GM12801 (cell line): Measurements from ENCODE around the gene SUN2.

Experiments used
- CTCF ChIP-seq: IDR thresholded peaks from one replicate; pipeline ENCODE4 v1.5.1; 2011; ENCODE audit warnings: control low read depth; ENCODE audit not compliant: insufficient read length; ENCODE audit errors: extremely low read depth

SUN2 gene

DNA sequence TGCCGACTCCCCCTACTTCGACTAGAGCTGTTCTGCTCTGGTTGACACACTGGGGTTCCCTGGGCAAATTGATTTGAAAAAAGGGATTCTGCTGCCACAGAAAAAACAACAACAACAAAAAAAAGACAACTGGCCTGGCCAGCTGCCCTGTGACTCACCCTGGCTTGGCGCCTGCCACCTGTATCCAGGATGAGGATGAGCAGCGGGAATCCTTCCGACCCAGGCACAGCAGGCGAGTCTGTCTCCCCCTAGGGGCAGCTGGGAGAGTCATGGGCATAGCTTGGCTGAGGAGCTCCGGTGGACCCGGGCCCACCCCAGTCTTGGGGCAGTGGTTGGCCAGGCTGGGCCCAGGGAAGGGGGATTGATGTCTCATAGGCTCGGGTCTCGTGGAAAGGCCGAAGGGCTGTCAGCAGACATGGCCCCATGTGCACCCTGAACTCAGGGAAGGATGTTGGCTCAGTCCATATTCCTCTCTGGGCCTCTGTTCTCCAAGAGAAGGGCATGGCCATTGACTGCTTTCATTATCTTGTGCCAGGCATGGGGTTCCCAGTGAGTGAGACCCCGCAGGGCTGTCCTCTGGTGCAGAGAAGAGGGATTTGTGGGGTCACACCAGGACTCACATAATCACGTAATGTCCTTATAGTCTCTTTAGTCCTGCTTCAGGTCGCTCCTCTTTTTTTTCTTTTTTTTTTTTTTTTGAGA is 10.4 kb upstream of the SUN2 start:
- TF ChIP-seq CTCF, result no peak

- no peak for TF ChIP-seq CTCF
These were observed 6.8 kb upstream of the SUN2 start for GRCh38 chr22:38762551-38762983.

DNA sequence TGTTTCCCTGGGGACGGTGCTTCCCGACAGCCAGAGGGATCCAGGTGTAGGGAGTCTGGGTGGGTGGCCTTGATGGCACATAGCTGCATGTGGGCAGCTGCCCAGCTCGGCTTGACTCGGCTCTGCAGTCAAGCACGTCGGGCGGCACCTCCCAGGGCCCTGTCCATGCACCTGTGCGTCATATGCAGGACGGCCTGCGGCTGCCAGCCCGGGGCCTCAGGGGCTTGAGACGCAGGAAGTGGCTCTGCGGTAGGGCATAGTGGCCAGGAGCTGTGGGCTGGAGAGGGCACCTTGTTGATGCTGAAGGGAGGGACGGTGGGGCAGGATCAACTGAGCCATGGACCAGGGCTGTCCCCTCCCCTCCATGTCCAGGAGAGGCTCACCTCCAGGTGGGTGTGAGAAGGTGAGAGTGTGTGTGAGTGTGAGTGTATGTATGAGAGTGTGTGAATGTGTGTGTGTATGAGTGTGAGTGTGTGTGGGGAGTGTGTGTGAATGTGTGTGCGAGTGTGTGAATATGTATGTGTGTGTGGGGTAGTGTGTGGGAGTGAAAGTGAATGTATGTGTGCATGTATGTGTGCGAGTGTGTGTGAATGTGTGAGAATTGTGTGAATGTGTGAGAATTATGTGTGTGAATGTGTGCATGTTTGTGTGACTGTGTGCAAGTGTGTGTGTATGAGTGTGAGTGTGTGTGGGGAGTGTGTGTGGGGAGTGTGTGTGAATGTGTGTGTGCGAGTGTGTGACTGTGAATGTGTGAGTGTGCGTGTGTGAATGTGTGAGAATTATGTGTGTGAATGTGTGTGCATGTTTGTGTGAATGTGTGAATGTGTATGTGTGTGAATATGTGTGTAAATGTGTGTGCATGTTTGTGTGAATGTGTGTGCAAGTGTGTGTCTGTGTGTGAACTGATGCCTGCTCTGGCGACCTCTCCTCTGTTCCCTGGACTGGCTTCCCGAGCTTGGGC is 5.7 kb upstream of the SUN2 start:
- no peak for TF ChIP-seq CTCF

DNA sequence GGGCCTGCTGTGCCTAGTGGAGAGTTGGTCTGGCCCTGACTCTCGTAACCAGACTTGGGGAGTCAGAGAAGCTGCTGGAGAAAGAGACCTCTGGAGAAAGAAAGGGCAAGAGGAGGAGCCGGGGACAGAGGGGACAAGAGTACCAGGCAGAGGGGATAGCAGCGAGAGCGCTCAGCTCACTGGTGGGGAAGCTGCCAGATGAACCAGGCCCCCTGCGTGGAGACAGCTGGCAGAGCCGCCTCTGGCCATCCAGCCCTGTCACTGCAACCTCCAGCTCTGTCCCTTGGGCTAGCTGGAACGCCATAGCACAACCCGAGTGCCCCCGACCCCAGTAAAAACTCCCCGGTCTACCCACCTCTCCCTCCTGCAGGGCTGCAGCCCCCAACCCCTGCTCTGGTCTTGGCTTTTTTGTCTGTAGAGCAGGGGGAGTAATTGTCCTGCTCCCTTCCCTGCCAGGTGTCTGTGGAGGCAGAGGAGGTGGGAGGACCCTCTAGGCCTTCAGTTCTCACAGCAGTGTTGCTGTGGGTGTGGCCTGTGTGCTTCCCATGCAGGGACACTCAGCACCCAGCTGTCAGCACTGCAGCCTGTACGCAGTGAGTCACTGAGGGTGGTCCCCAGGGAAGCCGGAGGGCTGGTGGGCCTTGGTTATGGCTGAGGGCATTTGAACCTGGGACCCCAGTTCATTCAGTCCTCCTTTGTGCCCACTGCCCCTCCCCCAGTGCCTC is 4.8 kb upstream of the SUN2 start:
- no peak for TF ChIP-seq CTCF

DNA sequence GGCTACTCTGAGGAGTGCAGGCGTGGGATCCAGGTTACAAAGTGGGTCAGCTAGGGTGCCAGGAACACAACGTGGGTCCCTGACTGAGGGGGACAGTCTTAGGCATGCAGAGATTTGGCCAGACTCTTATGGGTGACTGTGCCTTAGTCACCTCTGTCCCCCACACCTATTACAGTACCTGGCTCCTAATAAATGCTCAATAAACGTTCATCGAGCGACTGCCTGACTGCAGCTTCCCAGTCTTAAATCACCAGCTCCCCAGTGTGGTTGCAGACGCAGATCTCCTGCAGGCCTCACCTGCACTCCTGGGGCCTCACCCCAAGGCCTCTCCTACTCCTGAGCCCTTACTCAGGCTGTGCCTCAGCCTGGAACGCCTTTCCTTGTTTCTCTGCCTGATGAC is 3.2 kb upstream of the SUN2 start:
- no peak for TF ChIP-seq CTCF

- TF ChIP-seq CTCF, result no peak
These were observed 2.6 kb upstream of the SUN2 start for GRCh38 chr22:38758276-38758945.

DNA sequence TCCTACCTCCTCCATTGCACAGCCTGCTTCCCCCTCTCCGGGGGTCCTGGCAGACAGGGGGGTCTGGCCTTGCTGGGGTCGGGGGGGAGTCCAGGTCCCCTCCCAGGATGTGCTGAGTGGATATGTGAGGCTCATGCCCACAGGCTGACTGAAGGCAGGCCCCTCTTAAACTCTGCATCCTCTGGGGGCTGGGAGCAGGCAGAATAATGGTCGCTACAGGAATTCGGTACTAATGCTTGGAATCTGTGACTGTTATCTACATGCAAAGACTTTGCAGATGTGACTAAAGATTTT is 1.6 kb upstream of the SUN2 start:
- TF ChIP-seq CTCF, result no peak
